Globus pallidus (tissue), 1 donor: Measurements from ENCODE around the gene DGLUCY.
"Not testable (repeated sequence)": the region's sequence is repeated elsewhere in the genome, so short reads cannot be mapped to it uniquely, and the experiment has no call there.

ENCODE experiments used
- DNase-seq: peaks from one replicate; pipeline ENCODE4 v3.0.0-alpha.2; 2015; ENCODE audit warnings: low spot score

DGLUCY gene

DNA sequence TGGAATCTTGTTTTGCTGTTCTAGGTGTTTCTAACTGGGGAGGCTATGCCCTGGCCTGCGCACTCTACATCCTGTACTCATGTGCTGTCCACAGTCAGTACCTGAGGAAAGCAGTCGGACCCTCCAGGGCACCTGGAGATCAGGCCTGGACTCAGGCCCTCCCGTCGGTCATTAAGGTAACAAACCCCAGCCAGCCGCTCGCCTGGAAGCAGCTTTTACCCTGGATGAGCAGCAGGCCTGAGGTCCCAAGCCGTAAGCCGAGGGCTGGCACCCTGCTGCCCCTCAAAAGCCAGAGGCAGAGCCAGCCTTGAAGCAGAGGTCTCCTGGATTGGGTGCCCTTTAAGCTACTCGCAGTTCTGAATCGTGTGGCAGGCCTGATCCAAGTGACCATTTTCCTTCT is 101.5 kb downstream of the DGLUCY start:
- DNase-seq = no peak

DNA sequence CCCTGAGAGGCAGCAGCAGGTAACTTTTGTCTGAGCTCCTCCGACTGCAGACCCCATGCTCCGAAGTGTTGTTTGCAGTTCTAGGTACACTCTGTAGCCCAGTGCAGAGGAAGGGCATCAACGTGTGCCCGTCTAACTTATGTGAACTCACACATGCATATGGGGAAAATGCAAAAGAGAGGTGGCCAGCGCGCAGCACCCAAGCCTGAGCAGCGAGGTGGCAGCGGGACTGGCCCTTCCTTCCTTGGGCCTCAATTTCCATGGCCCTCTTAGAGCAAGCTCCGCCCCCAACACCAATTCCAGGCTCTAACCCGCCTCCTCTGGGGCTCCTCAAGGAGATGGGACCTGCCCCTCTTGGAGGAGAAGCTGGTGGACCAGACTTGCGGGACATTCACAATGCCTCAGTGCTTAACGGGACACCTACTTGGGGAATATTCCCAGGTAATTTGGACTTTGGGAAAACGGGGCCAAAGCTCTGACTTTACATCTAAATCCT is 102.9 kb downstream of the DGLUCY start:
- no peak for DNase-seq

DNA sequence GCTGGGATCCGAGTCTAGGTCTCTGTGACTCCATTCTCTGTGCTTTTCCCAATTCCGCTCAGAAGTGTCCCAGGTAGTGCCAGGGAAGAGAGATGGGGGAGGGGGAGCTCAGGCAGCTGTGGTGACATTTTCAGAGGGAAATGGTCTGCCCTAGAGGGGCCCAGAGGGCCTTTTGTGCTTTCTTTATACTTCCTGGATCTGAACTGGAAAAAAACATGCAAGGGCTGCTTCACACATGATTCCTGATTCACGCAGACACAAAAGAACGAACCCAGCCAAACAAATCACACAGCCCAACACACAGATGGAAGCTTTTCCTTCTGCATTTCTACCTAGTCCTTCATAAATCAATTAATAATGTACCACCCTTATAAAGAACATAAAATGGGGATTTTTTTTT is 104.1 kb downstream of the DGLUCY start:
- DNase-seq = no peak

DNA sequence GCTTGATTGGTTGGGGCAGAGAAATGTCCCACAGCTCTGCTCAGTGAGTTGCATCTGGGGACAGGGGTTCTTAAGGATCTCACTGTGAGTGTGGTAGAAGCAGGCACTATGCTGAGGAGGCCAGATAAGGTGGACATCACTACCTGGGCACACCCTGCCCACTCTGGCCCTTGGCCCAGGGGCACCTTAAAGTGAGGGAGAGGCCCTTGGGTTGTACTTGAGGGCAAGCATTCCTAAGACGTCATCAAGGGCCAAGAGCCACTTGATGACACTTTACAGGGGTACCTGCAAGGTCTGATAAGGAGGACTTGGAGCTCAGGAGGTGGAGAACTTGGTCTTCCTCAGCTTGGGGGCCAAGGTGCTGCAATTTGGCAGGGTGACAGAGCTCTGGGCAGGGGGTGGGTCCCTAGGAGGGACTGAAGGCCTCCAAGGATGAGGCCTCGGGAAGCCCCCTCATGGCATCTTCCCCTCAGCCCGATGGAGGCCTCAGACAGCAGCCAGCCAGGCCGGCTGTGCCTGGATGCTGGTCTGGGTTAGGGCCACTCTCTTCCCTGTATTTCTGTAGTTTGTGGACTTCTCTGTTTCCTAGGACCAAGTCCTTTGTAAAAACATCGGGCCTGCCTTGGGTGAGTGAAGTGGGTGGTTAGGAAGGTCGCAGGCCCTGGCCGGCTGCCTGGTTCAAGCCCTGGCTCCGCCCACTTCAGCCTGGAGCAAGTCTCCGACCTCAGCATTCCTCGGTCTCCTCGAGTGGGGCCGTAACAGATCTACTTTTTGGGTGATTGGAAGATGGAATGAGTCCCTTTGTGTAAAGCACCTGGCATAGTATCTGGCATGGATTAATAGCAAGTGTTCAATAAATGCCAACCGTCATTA is 105.9 kb downstream of the DGLUCY start:
- no peak for DNase-seq

DNA sequence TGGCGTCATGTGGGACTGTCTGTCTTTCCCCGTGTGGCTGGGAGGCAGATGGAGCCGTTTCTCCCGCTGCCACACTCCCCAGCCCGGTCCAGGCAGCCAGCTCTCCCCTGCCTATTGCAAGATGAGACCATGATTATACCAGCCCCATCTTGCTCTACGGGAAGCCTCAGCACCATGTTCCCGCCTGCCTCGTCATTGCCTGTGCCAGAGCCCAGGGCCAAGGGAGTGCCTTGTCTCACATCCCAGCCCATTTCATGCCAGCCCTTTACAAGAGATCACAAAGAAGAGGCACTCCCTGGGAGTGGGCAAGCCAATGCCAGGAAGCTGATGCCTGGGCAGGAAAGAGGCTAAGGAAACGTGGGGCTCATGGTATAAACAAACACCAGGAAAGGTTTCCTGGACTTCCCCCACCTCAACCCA is 106.7 kb downstream of the DGLUCY start:
- no peak for DNase-seq

DNA sequence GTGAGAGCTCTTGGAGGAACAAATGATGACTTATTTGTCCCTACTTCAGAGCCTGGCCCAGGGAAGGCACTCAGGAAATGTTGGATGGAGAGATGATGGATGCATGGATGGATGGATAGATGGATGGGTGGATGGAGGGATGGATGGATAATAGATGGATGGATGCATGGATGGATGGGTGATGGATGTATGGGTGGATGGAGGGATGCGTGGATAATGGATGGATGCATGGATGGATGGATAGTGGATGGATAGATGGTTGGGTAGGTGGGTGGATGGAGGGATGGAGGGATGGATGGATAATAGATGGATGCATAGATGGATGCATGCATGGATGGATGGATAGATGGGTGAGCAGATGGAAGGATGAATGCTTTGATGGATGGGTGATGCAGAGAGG is 107.4 kb downstream of the DGLUCY start:
- no peak for DNase-seq

DNA sequence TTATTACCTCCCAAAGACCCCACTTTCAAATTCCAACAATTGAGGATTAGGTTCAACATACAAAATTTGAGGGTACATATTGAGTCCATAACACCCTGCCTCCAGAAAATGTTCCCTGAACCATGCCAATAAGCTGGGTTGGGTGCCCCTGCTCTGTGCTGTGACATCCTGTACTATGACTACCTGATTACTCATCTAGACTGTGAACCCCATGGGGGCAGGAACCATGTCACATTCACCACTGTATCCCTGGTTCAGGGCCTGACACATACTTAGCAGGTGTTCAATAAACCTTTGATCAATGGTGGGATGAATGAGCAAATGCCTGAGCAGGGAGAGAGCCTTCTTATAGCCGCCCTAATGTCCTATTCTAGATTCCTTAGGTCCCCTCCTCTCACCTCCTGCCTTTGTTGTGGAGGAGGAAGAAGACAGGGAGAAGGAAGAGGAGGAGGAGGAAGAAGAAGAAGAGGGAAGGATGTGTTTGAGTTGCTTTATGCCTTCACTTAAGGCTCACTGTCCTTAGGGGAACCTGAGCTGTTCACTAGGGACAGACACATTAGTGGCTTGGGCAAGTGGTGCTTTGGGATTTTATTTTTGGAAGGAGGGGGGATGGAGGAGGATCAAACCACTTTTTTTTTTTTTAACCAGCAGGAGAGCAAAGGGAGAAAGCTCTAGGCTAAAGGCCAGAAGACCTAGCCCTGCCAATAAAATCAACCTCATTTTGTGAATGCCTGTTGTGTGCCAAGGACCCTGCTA is 109.3 kb downstream of the DGLUCY start:
- no peak for DNase-seq

DNA sequence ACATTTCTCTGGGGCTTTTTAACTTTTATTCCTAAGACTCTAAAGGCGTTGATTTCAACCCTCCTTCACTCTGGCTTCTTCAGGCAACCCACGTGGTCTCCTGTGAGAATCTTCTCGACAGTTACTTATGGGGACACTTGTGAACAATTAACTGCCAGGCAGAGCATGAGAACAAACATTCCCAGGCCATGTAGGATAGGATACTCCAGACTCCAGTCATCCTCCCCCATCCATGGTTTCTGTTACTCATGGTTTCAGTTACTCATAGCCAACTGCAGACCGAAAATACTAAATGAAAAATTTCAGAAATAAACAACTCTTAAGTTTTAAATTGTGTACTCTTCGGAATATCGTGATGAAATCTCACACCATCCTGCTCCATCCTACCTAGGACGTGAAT is 111.2 kb downstream of the DGLUCY start:
- no peak for DNase-seq

DNA sequence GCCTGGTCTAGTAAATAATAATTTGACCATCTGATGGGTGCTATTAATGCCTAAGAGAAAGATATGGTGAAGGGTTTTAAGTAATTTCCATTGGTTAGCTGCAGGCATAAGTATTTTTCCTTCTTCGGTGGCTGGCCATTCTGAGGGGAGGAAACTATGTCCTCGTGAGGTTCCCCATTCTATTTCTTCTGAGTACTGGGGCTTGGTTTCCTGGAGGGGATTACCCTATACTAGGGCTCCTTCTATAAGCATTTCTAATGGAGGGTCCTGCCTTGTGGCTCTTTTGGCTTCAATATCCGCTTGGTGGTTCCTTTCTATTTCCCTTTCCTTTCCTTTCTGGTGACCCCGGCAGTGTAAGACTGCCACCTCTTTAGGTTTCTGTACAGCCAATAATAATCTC is 112.5 kb downstream of the DGLUCY start:
- DNase-seq = not testable (repeated sequence)

DNA sequence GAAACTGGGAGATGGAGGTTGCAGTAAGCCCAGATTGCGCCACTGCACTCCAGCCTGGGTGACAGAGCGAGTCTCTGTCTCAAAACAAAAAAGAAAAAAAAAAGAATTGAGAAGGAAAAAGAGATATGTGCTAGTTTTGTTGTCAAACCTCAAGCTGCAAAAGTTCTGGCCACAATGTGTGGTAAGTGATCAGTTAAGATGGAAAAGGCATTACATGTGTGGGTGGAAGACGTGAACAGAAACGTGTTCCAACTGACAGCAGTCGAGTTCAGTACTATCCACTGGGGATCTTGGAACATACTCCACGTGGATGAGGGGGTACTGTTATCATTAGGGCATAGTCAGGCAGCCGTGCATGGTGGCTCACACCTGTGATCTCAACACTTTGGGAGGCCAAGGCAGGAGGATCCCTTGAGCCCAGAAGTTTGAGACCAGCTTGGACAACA is 113.3 kb downstream of the DGLUCY start:
- no peak for DNase-seq

DNA sequence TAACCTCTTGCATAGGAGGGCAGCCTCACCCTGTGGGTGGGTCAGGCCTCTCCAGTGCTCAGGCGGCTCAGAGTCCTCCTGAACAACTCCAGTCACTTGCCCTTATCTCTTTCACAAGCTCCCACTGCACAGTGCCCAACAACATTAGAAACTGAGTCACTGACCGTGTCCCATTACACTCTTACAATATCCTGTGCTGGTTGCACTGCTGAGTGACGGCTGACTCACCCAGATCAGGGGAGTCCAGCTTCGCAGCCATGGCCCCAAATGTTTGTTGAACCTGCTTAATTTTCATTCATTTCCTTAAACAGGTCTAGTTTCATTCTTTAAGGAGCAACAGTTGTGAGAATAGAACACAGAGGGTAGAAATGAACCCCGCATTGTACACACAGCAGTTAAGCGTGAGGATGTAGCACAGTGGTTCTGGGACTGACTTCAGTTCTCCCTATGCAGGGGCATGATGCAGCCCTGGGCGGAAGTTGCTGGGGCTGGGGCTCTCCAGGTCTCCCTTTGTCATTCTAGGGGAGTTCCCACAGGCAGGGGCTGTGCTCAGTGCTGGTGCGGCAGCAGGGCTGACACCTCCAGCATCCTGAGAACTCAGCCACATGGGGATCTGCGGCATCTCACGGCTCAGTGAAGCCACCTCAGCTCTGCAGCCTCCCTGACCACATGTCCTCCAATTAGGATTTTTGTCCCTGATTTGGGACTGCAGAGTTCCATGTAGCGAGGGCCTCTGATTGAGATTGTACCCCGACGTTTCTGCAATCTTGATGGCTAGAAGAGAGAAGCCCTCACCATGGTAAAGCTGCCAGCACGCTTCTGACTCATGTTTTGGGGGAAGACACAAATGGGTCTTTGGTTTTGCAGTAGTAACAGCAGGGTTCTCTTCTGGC is 114.5 kb downstream of the DGLUCY start:
- DNase-seq = no peak

DNA sequence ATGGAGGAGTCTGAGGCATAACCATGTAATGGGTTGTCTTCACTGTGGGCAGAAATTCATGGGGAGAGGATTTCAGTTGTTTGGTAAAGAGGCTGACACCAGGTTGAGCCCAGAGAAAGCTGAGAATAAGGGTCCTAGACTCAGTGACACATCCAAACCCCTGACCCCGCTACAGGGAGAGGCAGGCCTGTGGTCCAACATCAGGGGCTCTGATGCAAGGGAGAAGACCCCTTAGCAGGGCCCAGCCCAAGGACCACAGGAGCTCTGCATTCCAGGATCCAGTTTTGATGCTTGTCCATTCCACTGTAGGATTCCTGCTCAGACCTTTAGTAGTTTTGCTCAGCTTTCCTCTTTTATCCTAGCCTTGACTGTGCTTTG is 115.1 kb downstream of the DGLUCY start:
- DNase-seq = no peak

DNA sequence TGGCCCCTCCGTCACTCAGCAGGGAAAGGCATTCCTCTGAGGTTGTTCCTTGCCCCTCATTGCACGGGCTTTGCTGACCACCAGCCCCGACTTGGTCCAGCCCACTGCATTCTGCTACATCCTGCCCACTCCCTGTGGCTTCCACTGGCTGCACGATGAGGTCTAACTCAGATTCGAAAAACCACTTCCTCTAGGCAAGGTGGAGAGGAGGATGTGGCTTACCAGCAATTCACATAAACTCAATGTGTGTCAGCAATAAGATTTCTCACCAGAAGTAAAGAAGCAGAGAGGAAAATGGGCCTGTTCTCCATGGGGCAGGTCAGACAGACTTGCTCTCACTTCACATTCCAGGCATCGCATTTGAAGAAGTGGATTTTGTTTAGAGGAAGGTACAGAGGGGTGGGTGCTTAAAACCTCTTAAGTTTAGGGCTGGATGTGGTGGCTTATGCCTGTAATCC is 115.9 kb downstream of the DGLUCY start:
- DNase-seq = no peak

DNA sequence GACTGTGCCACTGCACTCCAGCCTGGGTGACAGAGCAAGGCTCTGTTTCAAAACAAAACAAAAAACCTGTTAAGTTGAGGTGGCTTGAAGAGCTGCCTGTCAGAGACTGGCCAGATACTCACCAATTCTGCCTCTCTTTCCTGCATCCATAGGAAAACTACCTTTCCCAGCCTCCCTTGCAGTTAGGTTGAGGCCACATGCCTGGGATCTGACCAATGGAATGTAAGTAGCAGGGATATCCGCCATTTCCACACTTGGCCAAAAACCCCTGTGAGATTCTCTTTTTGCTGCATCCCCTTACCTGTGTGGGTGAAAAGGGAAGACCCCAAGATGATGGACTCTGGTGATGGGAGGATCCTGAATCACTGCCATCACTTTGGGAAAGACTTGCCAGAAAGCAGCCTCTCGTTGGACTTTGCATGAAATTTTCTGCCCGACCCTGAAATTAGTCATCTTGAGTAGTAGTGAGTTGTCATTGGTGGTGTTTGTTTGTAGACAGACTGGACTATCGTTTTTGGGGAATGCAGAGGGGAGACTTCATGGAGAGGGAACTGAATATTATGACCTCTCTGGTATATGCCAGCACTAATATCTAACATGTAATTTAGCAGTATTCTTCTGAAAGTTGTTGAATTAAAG is 116.6 kb downstream of the DGLUCY start:
- no peak for DNase-seq

DNA sequence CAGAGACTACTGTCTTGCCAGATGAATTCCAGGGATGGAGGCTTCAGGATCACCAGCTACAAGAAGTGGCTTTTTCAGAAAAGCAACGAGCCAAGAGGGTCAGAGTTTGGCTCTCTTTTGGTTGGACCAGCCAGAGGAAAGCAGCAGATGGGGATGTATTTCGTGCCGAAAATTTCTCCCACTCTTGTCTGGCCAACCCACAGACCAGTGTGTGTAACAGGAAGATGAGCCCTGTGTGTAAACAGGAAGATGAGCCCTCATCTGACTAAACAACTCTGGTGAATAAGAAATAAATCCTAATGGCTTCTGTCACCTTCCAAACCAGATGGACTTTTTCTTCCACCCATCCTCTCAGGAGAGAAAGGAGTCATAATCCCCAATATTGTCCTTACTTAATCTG is 117.6 kb downstream of the DGLUCY start:
- no peak for DNase-seq

DNA sequence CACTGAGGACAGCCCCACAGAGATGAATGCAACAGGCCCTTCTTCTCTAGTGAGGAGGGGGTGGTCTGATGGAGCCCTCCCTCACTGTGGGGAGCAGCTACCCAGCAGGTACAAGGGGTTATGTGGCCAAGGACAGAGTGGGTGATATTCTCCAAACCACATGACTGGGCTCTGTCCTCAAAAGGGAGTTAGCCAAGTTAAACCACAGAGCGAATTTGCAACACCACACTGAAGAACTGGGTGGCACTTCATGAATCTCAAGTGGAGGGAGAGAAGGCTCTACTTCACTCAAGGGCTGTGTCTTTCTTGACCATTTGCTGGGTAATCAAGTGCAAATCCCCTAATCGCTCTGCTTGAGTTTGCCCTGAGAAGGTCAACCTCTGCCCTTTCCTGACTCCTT is 118.2 kb downstream of the DGLUCY start:
- no peak for DNase-seq

DNA sequence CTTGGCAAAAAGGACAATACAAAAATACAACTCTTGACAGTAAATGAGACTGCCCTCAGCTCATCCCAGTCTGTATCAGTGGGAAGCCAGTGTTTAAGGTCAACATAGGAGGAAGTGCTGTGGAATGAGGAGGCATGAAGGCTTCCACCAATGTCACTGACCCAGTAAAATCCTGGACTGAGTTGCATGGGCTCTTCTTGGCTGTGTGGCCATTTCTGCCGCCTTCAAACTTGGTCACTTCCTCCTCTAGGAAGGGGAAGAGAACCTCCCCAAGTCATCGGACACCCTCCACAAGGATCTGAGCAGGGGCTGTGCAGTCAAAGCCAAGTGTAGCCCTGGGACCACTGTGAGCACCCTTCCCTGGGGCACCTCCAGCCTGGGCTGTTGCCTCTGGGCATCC is 118.7 kb downstream of the DGLUCY start:
- DNase-seq = no peak

DNA sequence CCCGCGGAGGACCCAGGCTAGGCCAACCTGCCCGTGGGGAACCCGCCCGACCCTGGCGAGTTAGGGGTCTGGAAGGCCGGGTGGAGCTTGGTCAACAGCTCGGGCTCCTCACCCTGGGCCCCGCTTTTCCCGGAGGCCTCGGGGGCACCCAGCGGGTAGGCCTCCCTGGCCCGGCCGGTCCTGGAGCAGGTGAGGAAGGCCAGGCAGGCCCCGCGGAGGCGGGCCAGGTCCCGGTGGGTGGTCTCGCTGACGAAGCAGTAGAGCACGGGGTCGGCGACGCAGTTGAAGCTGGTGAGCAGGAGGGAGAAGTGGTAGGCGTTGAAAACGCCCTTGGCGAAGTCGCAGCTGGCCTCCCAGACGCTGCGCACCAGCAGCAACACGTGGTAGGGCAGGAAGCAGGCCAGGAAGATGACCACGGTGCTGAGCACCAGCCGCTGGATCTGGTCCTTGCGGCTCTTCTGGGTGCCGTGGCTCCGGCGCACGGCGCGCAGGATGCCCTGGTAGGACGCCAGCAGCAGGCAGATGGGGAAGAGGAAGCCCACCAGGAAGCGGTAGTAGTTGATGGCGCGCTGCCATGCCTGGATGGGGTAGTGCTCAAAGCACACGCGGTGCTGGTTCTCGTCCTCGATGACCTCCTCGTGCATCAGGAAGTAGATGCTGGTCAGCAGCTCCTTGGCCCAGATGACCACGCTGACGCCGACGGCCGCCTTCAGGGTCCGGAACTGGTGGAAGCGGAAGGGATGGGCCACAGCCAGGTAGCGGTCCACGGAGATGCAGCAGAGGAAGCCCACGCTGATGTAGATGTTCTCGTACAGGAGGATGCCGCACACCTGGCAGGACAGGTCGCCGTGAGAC is 120.3 kb downstream of the DGLUCY start:
- DNase-seq = no peak

DNA sequence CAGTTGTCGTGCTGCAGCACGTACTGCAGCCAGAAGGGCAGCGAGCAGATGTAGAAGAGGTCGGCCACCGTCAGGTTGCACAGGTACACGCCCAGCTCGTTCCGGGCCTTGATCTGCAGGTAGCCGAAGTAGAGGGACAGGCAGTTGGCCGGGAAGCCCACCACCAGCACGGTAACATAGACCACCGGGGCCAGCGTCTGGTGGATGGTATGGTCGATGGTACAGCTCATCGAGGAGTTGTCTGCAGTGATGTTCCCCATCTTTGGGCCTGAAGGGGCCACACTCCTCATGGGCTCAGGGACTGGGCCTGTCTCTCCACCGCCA is 120.9 kb downstream of the DGLUCY start:
- no peak for DNase-seq

DNA sequence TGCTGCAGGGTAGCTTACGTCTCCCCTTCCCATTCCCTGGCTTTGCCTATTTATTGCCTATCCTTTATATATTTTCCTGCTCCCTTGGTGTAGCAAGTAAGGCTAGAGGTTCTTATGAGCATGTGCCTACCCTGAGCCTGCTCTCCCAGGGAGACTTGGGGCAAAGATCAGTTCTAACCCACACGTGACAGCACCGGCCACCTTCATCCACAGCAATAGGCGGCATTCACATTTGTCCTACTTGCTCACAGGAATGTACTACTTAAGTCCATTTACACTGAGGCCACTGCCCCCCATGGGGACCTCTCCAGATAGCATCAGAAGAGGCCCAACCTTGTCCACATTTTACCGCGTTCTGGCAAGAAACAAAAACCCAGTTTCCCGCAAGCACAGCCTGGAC is 122.0 kb downstream of the DGLUCY start:
- no peak for DNase-seq

DNA sequence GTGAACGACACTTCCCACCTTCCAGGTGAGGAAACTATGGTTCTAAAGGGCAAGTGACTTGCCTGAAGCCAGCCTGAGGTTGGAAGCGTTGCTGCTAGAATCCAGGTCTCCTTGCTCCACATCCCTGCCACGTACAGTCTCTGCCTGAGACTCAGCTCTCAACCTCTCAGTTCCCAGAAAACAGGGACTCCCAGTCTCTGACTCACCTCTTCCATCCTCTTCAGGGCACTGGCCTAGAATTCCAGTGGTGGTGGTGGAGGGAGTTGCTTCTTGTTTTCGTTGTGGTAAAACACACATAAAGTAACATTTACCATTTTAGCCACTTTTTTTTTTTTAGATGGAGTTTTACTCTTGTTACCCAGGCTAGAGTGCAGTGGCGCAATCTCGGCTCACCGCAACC is 123.3 kb downstream of the DGLUCY start:
- no peak for DNase-seq
